Gastroesophageal sphincter (tissue), 3 donors: ENCODE results near the gene CNOT2.

Experiments used
- EP300 ChIP-seq: sonication (generic); formaldehyde crosslinking; IDR thresholded peaks from one replicate; pipeline ENCODE4 v1.6.1; 2017; ENCODE audit warnings: antibody characterized with exemption, mild to moderate bottlenecking
- TF ChIP-seq, protein P1 (sequence below), 4 experiments: fragments of 200-600 bp in 2 of 4; fragments of 450-650 bp in 2 of 4; sonication (generic) in 1 of 4; IDR thresholded peaks; one replicate each; pipeline ENCODE4 v1.5.1; 2017 to 2019; ENCODE audit warnings: antibody characterized with exemption in 4 of 4, mild to moderate bottlenecking in 2 of 4, moderate library complexity in 2 of 4

DNA sequence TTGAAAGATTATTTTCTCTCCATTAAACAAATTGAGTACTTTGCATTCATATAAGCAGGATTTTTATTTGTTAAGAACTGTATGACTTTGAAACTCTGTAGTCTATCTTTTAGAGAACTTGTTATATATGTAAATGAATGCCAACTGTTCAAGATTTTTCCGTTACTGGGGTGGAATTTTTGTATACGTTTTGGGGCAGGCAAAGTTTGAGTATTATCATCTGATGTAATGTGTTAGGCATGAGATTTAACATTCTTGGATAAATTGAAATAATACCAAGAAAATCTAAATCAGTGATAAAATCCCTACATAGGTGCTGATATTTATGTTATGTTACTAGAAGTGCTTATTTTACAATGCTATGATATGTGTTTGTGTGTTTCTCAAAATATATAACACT is 8.4 kb downstream of the CNOT2 start:
- TF ChIP-seq, protein P1, sequence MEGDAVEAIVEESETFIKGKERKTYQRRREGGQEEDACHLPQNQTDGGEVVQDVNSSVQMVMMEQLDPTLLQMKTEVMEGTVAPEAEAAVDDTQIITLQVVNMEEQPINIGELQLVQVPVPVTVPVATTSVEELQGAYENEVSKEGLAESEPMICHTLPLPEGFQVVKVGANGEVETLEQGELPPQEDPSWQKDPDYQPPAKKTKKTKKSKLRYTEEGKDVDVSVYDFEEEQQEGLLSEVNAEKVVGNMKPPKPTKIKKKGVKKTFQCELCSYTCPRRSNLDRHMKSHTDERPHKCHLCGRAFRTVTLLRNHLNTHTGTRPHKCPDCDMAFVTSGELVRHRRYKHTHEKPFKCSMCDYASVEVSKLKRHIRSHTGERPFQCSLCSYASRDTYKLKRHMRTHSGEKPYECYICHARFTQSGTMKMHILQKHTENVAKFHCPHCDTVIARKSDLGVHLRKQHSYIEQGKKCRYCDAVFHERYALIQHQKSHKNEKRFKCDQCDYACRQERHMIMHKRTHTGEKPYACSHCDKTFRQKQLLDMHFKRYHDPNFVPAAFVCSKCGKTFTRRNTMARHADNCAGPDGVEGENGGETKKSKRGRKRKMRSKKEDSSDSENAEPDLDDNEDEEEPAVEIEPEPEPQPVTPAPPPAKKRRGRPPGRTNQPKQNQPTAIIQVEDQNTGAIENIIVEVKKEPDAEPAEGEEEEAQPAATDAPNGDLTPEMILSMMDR (IDR thresholded peaks at IDR 0.05): no peak
- TF ChIP-seq EP300: no peak
